ENCODE measurements around the gene ADI1.
"Not testable (repeated sequence)": the region's sequence is repeated elsewhere in the genome, so short reads cannot be mapped to it uniquely, and the experiment has no call there.

ADI1 gene

DNA sequence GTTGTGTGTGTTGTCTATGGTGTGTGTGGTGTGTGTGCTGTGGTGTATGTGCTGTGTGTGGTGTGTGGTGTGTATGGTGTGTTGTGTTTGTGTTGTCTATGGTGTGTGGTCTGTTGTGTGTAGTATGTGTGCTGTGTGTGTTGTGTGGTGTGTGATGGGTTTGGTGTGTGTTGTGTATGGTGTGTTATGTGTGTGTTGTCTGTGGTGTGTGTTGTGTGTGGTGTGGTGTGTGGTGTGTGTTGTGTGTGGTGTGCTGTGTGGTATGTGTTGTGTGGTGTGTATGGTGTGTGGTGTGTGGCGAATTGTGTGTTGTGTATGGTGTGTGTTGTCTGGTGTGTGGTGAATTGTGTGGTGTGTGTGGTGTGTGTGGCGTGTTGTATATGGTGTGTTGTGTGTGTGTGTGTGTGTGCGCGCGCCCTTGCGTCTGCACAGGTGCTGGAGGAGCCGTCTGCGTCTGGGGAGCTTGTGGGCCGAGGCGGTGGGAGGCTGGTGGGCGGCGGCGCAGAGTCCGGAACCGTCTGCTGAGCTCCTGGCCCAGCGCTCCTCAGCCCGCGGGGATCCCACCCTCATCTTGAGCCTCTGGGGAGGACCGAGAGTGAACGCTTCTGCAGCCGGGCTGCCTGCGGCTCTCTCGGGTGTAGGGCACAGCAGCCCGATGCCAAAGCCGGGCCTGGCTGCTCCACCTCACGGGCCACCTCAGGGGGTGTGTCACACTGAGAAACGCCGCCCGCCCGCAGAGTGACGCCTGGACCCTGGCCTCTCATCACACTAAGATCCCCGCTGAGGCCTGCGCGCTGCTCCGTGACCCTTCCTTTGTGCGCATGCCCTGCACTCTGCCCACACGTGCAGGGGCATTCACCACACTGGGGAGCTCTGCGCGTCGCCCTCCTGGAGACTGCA lies 8.8 kb upstream of the ADI1 start:
- no peak for DNase-seq

DNA sequence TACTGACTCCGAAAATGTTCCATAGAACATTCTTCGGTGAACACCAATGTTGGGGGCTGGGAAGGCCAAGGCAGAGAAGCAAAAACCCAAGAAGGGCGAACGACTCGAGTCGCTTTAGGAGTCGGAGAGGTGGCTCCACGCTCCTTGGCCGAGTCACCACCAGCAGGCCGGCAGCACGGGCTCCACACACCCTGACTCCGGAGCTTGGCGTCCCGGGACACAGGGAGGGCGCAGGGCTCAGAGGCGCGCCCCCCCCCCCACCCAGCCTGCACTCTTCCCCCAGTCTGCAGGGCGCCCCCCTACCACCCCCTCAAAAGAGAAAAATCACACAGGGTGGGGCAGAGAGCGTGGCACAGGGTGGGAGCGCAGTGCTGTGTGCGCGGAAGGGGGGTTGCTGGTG lies 7.5 kb upstream of the ADI1 start:
- no peak for DNase-seq

DNA sequence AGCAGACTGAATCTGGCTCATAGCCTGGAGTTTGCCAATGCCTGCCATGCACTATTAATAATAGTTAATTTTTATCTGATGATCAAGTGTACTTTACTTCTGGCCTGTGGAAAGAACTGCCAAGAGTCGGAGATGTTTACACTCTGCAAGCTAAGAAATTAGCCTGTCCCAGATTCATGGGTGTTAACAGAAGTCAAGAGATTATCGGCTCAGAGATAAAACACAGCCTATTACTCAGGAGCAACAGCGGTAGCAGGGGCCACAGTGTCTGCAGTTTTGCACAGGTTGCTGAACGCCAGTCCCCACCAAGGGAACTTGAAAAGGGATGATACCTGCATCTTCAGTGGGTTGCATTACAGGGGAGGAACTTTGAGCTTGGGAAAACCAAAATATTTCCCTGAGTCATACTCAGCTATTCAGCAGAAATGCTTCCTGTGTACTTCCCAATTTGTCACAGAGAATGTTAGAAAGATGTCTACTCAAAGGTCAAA lies 4.3 kb upstream of the ADI1 start:
- peak; percentile 47 for DNase-seq

DNA sequence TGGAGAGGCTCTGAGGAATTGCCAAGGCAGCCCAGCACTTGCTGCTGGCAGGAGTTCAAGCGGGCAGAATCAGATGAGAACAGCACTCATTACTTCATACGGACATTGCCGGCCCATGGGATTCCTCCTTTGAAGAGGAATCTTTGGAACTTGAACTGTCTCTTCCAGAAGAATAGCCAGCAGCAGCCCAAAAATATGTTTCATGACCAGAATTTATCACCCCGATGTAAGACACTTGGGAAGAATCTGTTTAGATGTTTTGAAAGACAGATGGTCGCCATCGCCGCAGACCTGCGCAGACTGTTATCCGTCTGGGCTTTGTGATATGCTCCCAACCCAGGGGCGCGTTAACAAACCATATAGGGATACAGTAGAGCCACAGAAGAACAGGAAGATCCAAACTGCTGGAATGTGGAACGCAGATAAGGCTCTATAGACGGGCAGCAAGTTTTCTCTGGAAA lies 3.7 kb upstream of the ADI1 start:
- no peak for DNase-seq

DNA sequence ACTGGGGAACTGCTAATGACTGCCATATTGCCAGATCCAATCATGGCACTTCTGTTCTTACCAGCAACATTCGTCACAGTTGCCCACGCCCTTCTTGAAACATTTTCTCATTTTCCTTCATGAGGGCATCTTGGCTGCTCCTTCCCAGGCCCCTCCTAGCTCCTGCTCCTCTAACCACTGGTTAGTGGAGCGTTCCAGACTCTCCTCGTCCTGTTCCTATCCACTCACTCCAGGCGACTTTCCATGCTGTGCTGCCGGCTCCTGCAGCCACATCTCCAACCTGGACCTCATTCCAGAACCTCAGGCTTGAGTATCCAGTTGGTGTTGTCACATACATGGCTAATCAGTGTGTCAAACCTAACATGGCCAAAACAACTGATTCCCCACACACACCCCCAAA lies 1.3 kb upstream of the ADI1 start:
- DNase-seq: no peak

DNA sequence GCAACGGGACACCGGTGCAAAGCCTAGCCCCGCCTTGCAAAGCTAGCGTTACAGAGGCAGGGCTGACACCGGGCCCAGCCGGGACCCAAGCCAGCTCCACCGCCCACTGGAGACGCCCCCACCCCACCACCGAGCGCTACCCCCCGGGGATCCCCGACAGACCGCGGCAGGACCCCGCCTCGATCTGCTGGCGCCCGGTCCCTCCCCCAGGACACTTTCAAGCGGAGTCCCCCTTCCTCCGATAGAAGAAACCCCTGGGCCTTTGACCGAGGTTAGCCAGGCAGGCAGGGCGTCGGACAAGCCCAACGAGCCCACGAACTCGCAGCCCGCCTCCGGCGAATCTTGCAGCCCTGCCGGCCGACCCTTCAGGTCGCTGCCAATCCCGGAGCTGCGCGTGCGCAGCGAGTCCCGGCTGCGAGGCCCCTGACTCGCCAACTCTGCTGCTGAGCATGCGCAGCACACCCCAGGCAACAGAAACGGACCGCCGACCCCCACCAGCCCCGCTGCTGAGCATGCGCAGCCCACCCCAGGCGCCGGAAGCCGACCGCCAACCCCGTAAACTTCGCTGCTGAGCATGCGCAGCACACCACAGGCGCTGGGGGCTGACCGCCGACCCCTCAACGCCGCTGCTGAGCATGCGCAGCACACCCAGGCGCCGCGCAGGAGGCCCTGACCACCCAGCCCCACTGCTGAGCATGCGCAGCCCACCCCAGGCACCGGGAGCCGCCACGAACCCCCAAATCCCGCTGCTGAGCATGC lies 656 bp downstream of the ADI1 start:
- DNase-seq: peak; percentile 97

DNA sequence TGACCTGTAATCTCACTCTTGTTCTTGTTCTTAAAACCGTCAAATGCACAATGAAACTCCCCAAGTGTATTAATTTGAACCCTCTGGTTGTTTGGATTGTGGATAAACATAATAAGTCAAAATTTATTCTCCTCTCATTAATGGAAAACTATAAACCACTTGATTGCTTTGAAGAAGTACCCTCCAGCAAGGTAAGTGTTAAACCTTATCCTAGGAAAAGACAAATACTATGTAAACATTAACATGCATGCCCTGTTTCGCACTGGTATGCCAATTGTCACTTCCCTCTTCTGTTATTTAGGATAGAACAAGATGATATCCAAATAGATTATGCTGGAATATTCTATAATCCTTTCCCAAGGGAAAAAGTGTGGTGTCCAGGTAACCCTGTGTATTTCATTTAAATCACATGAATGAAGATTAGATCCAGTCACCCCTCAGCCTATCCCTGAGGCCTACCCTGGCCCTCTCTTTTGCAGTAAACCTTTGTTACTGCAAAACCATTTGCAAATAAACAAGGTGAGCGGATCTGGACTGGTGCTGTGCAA lies 1.3 kb downstream of the ADI1 start:
- DNase-seq: no peak

DNA sequence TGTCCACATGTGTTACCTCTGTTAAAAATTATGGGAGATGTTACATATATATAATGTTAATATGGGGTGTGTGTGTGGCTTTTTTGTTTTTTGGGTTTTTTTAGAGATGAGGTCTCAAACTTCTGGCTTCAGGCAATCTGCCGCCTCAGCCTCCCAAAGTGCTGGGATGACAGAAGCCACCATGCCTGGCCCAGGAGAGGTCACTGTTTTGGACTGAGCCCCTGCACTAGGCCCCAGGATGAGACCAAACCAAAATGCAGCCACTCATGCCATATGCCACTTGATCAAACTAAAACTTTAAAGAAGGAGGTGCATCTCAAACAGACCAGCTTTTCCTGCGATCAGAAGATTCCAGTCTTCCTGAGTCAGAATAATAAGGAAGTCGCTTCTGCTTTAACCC lies 2.5 kb downstream of the ADI1 start:
- no peak for DNase-seq

DNA sequence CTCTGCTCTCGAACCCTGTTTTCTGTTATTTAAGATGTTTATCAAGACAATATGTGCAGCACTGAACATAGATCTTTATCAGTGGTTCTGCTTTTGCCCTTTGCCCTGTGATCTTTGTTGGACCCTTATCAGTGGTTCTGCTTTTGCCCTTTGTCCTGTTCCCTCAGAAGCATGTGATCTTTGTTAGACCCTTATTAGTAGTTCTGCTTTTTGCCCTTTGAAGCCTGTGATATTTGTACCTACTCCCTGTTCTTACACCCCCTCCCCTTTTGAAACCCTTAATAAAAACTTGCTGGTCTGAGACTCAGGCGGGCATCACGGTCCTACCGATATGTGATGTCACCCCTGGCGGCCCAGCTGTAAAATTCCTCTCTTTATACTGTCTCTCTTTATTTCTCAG lies 3.9 kb downstream of the ADI1 start:
- not testable (repeated sequence) for DNase-seq

DNA sequence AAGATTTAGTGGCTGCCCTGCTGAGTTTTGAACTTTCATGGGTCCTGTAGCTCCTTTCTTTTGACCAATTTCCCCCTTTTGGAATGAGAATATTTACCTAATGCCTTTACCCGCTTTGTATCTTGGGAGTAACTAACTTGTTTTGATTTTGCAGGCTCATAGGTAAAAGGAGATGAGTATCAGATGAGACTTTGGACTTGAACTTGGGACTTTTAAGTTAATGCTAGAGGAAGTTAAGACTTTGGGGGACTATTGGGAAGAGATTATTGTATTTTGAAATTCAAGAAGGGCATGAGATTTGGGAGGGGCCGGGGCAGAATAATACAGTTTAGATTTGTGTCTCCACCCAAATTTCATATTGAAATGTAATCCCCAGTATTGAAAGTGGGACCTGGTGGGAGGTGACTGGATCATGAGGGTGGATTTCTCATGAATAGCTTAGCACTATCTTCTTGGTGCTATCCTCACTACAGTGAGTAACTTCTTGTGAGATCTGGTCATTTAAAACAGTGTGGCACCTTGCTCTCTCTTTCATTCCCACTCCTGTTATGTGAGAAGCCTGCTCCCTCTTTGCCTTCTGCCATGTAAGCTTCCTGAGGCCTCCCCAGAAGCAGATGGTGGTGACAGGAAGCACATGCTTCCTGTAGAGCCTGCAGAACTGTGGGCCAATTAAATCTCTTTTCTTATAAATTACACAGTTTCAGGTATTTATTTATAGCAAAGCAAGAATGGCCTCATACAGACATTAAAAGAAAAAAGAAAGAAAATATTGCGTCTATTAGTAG lies 6.1 kb downstream of the ADI1 start:
- DNase-seq: no peak

DNA sequence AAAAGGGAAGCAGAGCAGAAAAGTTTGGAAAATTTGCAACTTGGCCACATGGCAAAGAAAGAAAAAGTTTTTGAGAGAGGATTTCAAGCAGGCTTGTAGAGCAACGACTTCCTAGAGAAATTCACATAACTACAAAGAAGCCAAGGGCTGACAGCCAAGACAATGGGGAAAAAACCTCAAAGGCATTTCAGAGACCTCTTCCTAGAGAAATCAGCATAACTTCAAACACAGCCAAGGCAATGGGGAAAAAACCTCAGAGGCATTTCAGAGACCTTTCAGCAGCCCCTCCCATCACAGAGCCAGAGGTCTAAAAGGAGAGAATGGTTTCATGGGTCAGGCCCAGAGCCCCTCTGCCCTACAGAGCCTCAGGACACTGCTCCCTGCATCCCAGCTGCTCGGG lies 7.2 kb downstream of the ADI1 start:
- DNase-seq: no peak

DNA sequence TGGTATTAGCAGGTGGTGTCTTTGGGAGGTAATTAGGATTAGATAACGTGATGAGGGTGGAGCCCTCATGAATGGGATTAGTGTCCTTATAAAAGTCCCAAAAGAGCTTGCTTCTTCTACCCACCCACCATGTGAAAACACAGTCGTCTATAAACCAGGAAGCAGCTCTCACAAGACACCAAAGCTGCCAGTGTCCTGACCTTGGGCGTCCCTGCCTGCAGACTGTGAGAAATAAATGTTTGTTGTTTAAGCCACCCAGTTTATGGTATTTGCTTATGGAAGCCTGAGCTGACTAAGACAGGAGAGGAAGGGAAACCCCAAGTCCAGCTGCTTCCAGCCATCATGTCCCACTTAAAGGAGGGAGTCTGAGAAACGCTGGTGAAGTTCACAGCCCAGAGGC lies 13.6 kb downstream of the ADI1 start:
- DNase-seq: no peak

DNA sequence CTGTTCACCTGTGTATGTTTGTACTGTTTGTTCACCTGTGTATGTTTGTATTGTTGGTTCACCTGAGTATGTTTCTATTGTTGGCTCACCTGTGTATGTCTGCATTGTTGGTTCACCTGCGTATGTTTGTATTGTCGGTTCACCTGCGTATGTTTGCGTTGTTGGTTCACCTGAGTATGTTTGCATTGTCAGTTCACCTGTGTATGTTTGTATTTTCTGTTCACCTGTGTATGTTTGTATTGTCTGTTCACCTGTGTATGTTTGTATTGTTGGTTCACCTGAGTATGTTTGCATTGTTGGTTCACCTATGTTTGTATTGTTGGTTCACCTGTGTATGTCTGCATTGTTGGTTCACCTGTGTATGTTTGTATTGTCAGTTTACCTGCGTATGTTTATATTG lies 14.6 kb downstream of the ADI1 start:
- no peak for DNase-seq

DNA sequence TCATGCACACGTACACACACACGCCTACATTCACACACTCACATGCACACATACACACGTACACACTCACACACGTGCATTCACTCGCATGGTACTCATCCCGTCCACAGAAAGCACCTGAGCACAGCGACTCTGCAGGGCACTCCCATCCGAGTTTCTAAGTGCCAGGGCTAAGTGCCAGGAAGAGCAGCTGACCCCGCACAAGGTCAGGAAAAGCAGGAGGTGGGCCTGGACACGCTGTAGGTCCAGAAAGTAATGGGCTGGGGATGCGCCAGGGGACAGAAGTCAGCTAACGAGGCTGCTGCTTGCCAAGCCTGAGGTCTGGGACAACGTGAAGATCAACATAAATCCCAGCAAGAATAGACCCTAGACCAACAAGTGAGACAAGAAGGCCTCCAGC lies 15.8 kb downstream of the ADI1 start:
- no peak for DNase-seq

DNA sequence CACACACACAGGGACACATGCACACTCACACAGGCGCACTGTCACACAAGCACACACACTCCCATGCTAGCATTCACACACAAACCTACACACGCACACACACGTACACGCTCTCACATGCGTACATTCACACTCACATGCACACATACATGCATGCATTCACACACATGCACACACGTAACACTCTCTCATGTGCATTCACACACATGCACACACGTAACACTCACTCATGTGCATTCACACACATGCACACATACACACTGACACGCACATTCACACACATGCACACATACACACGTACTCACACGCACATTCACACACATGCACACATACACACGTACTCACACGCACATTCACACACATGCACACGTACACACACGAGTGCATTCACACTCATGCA lies 16.3 kb downstream of the ADI1 start:
- DNase-seq: no peak

DNA sequence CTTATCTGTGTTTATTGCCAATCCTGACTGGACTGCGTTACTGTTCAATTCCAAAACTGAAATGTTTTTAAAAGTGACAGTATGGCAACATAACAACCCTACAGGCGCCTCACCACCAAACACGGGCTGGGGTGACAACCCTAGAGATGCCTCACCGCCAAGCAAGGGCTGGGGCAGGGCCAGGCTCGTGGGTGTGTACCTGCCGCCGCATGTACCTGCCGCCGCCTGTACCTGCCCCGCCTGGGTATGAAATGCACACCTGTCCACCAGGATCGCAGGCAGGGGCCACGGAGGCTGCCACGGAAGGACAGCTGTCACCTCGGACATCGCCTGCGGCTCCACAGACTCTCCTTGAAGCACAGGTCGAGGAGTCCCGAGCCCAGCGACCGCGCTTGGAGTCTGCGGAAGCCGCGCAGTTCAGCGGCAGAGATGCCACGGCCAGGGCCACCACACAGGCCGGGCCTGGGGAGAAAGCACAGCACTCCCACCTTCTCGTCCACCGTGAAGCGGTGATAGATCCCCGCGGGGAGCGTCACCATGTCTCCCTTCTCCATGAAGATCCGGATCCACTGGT lies 18.9 kb downstream of the ADI1 start:
- DNase-seq: no peak

DNA sequence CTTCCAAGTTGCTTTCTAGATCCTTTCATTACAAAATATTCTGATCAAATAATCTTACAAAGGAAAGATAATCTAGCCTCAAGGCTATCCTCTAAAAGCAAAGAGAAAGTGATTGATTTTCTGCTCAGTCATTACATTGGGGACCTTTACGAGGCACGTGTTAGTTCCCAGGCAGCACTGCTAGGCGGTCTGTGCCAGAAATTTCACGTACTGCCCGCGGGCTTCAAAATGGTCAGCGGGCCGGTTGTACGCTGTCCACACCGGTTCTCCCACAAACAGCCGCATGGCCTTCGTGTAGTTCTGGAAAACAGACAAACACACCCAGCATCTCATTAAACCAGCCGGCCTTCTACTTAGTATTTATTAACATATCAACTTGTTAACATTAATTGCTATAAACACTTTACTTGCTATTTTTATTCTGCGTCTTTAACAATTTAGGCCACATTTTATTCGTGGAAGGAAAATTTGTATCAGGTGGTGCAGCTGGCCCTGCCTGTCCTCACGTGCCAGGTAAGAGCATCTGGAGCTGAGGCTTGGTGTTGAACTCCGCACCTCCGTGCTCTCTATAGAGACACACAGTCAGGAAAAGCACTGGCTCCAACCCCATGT lies 20.4 kb downstream of the ADI1 start:
- no peak for DNase-seq

DNA sequence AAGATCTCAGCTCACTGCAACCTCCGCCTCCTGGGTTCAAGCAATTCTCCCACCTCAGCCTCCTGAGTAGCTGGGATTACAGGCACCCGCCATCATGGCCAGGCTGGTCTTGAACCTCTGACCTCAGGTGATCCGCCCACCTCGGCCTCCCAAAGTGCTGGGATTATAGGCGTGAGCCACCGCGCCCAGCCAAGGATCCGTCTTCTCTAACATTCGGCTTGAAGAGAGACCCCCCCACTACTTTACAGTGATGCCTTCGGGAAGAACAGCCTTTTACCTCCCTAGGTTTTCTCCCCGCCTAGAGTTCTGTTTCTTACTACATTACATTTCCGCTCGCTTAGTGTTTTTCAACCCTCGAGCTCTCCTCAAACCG lies 22.6 kb downstream of the ADI1 start:
- DNase-seq: not testable (repeated sequence)

DNA sequence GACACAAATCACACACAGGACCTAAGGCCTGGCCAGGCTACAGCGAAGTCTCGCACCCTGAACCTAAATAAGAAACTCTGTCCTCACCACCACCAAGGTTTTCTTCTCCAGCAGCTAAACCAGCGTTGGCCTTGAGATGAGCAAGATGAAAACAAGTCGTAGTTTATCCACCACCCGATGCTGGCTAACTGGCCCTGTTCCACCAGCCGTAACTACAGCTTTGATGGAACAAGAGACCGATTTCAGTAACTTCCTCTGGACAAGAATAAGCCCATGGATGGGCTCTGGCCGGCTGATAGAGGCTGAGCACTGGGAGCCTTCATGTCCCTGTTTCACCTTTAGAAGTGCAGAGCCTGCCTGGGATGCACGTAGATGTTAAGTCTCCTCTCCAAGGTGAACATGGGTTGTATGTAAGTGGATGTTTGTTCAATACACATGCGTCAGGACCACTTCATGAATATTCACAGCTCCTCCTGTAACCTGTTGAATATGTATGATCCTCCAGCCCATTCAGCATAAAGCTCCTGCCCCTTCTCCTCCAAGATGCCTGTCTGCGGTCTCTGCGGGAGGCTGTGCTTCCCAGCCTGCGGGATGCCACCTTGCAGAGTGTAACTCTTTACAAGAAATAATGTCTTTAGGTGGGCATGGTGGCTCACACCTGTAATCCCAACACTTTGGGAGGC lies 24.2 kb downstream of the ADI1 start:
- no peak for DNase-seq

DNA sequence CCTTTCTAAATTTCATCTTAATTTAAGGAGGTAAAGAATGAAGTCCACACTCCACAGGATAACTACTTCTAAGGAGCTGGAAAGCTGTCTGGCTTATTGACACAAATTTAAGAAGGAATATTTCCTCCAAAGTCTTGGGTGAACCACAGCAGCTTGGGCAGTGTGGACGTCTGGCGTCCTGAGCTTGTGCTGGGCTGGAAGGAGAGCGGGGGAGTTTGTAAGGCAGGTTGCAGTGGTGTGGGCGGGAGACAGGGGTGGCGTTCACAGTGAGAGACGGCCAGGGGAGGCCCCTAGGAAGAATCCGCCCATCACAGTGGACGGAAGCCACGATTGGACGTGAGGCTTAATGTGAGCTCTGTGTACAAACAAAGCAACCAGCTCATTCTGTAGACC lies 25.7 kb downstream of the ADI1 start:
- peak; percentile 42 for DNase-seq

DNA sequence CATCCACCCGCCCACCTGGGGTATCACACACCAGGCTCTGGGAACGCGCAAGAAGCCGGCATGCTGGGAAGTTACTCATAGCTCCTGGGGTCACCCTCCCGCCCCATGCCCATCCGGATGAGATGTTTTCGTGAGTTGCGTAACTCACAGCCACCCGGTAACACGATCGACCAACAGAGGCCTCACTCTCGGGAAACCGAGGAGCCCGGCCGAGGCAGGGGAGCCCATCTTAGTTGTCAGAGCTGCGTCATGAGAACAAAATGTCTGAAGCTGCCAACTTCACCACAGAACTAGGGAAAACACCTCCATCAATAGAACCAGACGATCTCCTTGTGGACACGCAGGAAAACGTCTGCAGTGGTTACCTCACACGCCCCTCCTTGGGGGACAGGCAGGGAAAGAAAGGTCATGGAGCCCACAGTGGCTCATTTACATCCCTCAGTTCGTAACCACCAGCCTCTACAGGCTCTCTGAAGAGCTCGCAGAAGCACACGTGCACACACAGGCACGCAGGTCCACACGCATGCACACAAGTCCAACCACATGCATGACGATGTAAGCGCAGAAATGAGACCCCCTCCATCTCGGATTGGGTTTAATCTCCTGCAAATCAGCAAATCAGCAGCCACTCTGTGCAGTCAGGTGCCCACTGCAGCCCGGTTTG lies 26.2 kb downstream of the ADI1 start:
- DNase-seq: peak; percentile 72

Data from EL (cell line).